ENCODE measurements around the gene CA5A.
"Not testable (repeated sequence)": the region's sequence is repeated elsewhere in the genome, so short reads cannot be mapped to it uniquely, and the experiment has no call there.

The CA5A gene

GRCh38 chr16:87936375-87937230 lies at the start of gene CA5A:
Gene CA5A, minus strand, starts transcription at chr16:87936529. Its CDS starts 79 bp downstream, at chr16:87936450.
- no peak for DNase-seq

DNA sequence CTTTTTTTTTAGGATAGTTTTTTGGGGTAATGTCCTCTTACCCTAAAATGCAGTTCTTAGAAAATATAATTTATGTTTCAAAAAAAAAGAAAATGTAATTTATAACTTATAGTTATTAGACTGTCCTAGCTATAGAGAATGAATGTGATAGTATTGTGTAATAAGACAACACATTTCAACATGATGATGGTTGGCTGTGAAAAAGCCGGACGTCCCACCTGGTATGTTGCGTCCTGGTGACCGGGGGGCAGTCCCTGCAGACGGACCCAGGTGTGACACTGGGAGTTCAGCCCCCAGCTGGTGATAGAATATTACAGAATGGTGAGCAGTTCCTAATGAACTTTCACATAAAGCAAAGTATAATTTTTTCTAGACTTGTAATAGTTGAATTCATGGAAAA lies 49.2 kb upstream of the CA5A start:
- DNase-seq: not testable (repeated sequence)

DNA sequence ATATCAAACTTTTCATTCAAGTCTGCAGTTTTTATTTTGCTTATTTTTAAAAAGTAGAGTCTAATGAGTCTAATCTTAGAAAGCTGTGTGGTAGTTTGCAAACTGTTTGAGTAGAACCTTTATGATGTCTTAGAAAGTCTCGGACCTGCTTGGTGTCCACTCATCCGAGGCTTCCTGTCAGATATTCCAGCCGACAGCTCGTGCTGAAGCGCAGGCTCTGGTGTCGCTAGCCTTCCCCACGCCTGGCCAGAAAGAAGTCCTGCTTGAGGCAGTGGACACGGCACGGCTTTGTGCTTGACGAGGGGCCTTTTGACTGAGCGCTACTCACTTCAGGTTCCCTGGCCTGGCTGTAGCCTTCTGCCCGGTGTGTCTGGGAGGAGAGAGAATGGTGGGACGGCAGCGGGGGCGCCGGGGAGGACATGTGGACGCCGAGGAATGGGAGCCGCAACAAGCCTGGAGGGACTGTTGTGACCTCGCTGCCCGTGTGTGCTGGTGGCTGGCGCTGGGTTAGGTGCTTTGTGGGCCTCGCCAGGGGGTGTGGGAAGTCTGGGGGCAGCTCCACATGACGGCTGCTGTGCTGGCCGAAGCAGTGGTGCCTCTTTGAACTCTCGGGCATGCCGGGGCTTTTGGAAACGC lies 48.4 kb upstream of the CA5A start:
- no peak for DNase-seq

DNA sequence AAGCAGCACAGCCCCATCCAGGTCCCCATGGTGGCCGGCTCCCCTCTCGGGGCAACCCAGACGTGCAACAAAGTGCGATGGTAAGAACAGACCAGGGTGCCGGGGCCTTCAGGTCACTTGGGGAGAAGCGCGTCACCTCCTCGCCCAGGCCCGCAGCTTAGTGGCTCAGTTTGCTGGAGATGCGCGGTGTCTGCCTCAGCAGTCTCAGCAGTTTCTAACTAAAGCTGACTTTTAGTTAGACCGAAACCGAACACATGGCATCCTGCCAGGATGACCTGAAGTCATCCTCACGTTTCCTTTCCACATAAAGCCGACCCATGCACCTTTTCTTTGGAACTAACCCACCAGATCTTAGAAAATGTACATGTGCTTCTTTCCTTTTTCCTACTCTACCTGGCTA lies 47.9 kb upstream of the CA5A start:
- DNase-seq: not testable (repeated sequence)

GRCh38 chr16:87983737-87984097 lies 47.4 kb upstream of the CA5A start:
- DNase-seq: not testable (repeated sequence)

DNA sequence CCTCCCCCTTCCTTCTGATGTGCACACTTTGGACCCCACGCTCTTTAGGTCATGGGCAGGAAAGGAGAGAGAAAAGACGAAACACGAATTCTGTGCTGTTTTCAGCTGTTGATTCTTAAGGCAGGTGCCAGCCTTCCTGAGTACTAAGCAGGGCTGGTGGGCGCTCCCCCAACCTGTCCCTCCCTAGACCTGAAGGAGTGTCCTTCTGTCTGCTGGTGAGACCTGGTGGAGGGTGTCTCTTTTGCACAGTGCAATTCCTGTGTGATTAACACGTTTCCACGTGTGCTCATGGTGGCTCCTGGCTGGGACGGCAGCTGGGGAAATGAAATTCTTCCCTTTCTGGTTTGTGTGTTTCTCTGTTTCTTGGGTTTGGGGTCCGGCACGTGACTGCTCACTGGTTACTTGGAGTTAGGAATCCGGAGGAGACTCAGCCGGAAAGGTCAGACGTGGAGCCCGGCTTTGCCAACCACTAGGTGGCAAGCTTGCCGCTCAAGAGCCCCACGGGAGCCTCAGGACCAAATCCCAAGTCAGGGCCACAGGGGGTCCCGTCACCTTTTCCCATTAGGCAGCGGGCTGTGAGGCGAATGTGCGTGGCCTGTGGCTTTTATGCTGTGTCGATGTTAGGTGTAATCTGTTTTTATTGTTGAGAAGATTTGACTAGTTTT lies 46.9 kb upstream of the CA5A start:
- DNase-seq: not testable (repeated sequence)

GRCh38 chr16:87982581-87983041 lies 46.3 kb upstream of the CA5A start:
- no peak for DNase-seq

DNA sequence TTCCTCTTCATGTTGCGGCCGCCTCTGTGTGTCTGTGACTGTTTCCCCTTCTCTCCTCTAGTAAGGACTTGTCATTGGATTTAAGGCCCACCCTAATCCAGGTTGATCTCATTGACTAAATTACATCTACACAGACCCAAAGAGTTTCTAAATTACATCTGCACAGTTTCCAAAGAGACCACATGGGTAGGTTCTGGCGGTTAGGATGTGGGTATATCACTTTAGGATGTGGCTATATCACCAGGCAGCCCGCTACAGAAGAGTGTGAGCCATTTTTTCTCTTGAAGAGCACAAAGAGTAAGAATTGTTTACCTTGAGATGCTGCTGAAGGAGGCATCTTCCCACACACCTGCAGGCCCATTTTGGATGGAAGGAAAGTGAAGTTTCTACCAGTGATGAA lies 45.0 kb upstream of the CA5A start:
- DNase-seq: not testable (repeated sequence)

GRCh38 chr16:87979911-87980630 lies 43.7 kb upstream of the CA5A start:
- DNase-seq: not testable (repeated sequence)

DNA sequence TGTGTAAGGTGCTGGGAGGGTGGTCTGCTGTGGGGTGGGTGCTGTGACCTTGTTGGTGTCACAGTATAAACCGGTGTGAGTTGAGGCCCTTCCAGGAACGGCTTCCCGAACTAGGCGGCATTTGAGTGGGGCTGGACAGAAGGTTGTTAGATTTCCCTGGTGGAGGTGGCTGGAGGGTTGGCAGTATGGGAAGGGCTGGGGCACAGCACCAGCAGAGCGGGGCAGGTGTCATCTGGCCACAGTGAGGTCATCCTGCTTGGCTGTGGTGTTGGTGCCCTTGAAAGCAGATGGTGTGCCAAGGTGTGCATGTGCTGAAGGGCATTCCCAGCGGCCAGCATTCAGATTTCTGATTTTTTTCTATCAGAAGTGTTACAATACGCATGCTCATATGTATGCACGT lies 43.0 kb upstream of the CA5A start:
- DNase-seq: peak; percentile 14

GRCh38 chr16:87978127-87978526 lies 41.8 kb upstream of the CA5A start:
- DNase-seq: no peak

DNA sequence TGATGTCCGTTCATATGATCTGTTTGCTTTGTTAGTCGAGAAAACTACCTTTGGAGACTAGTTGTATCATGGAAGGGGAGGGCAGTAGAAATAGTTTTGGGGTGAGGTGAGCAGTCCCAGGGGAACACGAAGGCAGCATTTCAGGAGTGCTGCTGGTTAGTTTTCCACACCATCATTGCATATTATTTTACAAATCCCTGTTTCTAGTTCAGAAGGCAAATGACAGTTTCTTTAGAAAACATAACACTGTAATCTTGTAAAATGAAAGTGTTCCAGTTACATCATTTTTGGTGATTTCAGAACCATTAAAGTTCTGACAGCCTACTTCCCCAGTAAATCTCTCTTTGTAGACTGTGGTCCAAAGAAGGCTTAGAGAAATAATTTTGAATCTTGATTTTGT lies 40.3 kb upstream of the CA5A start:
- DNase-seq: no peak

DNA sequence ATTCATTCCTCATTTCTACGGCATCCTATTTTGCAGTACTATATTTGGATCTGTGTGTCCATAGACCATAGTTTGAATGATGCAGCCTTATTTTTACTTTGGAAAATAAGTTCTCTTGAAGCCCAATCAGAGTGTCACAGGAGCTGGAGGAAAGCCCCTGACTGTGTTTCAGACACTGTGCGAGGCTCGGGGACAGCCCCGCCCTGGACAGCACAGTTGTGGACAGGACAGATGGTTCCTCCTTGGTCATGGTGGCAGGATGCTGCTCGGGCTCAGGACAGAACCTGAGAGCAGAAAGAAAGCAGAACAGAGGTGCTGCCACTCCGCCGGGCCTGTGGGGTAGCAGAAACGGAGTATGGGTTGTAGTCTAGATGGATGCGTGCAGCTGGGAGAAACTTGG lies 37.8 kb upstream of the CA5A start:
- DNase-seq: no peak

DNA sequence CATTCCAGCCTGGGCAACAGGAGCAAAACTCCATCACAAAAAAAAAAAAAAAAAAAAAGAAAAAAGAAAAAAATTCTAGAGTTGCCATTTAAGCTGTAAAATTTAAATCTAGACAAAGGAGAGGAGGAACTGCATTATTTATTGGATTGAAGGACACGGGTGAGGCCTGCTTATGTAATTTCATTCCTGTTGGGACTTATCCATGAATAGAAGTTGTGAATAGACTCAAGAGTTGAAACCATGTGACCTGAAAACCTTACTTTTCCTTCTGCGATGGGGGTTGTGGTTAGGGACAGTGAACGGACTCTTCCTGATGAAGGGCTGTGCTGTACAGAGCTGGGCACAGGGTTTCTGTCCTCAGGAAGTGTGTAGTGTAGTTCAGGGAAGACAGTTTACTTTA lies 37.4 kb upstream of the CA5A start:
- no peak for DNase-seq

GRCh38 chr16:87971933-87972332 lies 35.6 kb upstream of the CA5A start:
- no peak for DNase-seq

DNA sequence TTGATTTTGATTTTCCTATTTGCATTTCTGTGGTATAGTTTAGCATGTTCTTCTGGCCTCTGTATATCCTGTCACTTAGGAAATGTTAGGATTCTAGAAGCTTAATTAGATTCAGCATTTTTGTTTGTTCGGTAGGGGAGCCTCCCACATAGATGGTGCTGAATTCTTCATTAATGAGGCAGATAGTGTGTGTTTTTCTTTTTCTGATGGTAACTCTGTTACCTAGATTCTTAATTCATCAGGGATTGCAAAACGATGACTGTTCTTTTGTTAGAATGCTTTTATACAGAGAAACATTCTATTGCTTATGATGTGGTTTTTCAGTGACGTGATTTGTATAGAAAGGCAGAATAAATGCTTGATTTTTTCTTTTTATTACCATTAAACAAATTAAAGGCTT lies 33.9 kb upstream of the CA5A start:
- DNase-seq: no peak

GRCh38 chr16:87968541-87968940 lies 32.2 kb upstream of the CA5A start:
- DNase-seq: no peak

GRCh38 chr16:87966685-87967185 lies 30.4 kb upstream of the CA5A start:
- DNase-seq: no peak

GRCh38 chr16:87966064-87966645 lies 29.8 kb upstream of the CA5A start:
- no peak for DNase-seq

DNA sequence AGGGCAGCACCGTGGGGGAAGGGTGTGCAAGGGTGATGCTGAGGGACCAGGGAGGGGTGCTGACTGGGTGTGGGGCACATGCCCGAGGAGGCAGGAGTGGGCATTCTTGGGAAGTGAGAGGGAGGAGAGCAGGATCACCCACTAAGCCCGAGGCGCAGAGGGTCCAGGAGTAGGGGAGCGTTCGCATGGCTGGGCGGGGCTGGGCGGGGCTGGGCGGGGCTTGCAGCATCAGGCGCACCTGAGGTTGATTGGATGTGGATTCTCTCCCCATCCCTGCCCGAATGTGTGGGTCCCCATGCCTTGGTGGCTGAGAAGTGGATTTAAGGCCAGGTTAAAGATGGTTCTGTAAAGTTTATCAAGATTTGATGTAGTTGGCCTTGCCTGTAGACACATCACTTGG lies 29.1 kb upstream of the CA5A start:
- no peak for DNase-seq

DNA sequence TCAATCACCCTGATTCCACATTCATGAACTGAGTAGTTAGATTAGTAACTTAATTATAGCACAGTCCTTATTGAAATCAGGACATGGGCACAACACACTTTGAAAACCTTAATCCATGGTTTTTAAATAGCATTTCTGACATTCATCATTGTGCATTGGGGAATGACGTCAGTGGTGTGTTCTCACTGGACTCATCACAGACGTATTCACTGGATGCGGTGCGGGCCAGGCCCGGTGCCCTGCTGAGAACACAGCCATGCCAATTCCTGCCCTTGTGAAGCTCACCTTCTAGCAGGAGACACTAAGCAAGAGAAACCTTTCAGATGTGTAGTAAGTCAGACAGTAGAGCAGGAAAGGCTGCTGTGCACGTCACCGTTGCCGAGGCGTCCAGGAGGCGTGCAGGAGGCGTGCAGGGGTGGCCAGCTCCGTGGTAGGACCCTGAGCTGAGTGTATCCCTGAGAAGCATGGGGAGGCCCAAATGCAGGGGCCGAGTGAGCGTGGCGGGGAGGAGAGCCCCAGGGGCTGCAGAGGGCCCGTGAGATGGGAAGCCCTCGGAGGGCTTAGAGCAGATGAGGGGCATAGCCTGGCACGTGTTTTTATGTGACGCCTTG lies 27.8 kb upstream of the CA5A start:
- DNase-seq: no peak

GRCh38 chr16:87963400-87963799 lies 27.1 kb upstream of the CA5A start:
- no peak for DNase-seq

Measured in NCI-H2029 (cell line).